ENCODE measurements around the gene THSD4. TPM values are rescaled to one million over a fixed set of nuclear protein-coding genes. Genes with fewer than 3 reads are reported as not detected.

The THSD4 gene
- total and polyA plus RNA-seq, 2 of the 8 experiments (the other 6 are each of a cell fraction or from before 2014, with no cell fraction given) = 2.5 to 6.2 TPM

DNA sequence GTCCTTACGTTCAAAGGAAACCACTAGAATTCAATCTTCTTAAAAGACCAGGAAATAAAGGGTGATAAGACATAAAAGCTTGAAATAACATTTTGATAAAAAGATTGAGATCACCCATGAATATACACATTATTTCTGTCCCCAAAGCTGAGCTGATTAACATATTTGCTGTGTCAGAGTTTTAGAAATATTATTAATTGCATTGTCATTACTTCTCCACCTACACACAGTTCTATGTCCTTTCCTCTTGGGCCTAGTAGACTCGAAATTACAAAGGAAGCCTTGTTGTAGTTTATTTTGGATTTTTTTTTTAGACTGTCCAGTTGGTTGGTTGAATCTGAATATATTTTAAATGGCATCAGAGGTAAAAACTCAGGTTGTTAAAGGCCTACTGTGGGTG lies 614.0 kb downstream of the THSD4 start:
- Histone ChIP-seq H2AFZ (ENCODE audit: low read length) (no peak overlapping the region), H4K20me1 (replicated peaks in 1 of 2; ENCODE audit: control insufficient read depth in 1 of 2, insufficient read depth in 2 of 2, low read length in 2 of 2) (no peaks in the 10 kb centered on the region), H3K9ac (replicated peaks in 1 of 4; ENCODE audit: extremely low read depth in 1 of 4, low read depth in 3 of 4, low read length in 3 of 4) (no peak overlapping the region), H3K9me3 (ENCODE audit: insufficient read depth in 2 of 2, low read depth in 1 of 2, low read length in 1 of 2) (no peaks in the 10 kb centered on the region), H3K14ac (ENCODE audit: insufficient read length) (no peak overlapping the region), H2BK12ac (ENCODE audit: low read depth, low read length) (no peak overlapping the region), H3K4me1 (replicated peaks in 1 of 4; ENCODE audit: control insufficient read depth in 3 of 4, insufficient read depth in 4 of 4, low read length in 3 of 4) (no peaks in the 10 kb centered on the region), H3K27me3 (replicated peaks in 1 of 4; ENCODE audit: control insufficient read depth in 3 of 4, extremely low read depth in 1 of 4, insufficient read depth in 3 of 4, low read length in 3 of 4) (no peaks in the 10 kb centered on the region), H3K4me3 (ENCODE audit: extremely low read depth in 1 of 4, insufficient read depth in 2 of 4, low read depth in 3 of 4, low read length in 4 of 4) (no peak overlapping the region), H4K8ac (ENCODE audit: extremely low read depth, insufficient read depth, low read length) (no peak overlapping the region), H4K91ac (replicated peaks; ENCODE audit: insufficient read length, low read length) (no peak overlapping the region), H2BK20ac (ENCODE audit: low read length) (no peak overlapping the region), H2BK120ac (replicated peaks; ENCODE audit: low read depth, low read length) (no peak overlapping the region), H3K56ac (replicated peaks; ENCODE audit: insufficient read length, low read depth, low read length) (no peak overlapping the region), H3K36me3 (ENCODE audit: control insufficient read depth in 2 of 4, insufficient read depth in 4 of 4, low read length in 3 of 4) (no peaks in the 10 kb centered on the region), H3K23me2 (ENCODE audit: low read depth, low read length) (no peaks in the 10 kb centered on the region), H3K79me1 (ENCODE audit: low read depth, low read length) (no peaks in the 10 kb centered on the region), H2AK5ac (ENCODE audit: low read depth, low read length) (no peak overlapping the region), H3K23ac (ENCODE audit: insufficient read length) (no peak overlapping the region), H4K5ac (ENCODE audit: insufficient read length, low read depth, low read length) (no peak overlapping the region), H2BK15ac (ENCODE audit: low read length) (no peak overlapping the region), H2BK5ac (ENCODE audit: low read depth, low read length) (no peak overlapping the region), H3K4me2 (ENCODE audit: insufficient read depth in 1 of 2, low read depth in 2 of 2, low read length in 2 of 2) (no peak overlapping the region), H3K18ac (ENCODE audit: extremely low read depth, low read length) (no peak overlapping the region), H3K4ac (replicated peaks; ENCODE audit: insufficient read length, low read depth, low read length) (no peak overlapping the region), H3K27ac (ENCODE audit: low read depth, low read length) (no peak overlapping the region), H3K79me2 (ENCODE audit: control insufficient read depth in 1 of 2, insufficient read depth in 2 of 2, low read length in 2 of 2) (no peaks in the 10 kb centered on the region)
- TF ChIP-seq HDAC6 (IDR thresholded peaks at IDR 0.05; ENCODE audit: low read depth, low read length) = no peak
- TF ChIP-seq CBX5 (IDR thresholded peaks at IDR 0.05; ENCODE audit: low read depth, low read length) = no peak
- no peak for TF ChIP-seq ZNF274 (IDR thresholded peaks at IDR 0.05; ENCODE audit: borderline replicate concordance, extremely low read depth, low read length)
- no peak for TF ChIP-seq CHD2 (IDR thresholded peaks at IDR 0.05; ENCODE audit: low read length)
- TF ChIP-seq SIN3A (conservative IDR thresholded peaks at IDR 0.05 in 1 of 2, IDR thresholded peaks at IDR 0.05 in 1 of 2; ENCODE audit: low read depth in 1 of 2, low read length in 2 of 2) = no peak
- POLR2A ChIA-PET (ENCODE audit: partially characterized antibody) = no interaction called here
- CTCF ChIA-PET (ENCODE audit: partially characterized antibody) = interaction anchor here (0.6 to 4.9 kb wide), 18 partner anchors 8 to 248 kb away, joined by 3 to 20 read pairs (median 4); no protein-coding TSS in a partner anchor
- DNase-seq (ENCODE audit: low read depth in 1 of 2, low spot score in 2 of 2) (no peak), FAIRE-seq (no peak)
- WGBS, 2 experiments (ENCODE audit: extremely low coverage in 1 of 2, insufficient coverage in 1 of 2, insufficient read length in 1 of 2, insufficient replicate concordance in 2 of 2, low coverage in 1 of 2, low lambda C conversion rate in 2 of 2, missing lambda C conversion rate in 1 of 2) = 91% methylated on average over 2 of the region's 2 CpGs; no CpG with 5 or more reads in 1 of the 2 experiments

All from H1 (cell line).